NCI-H2196 treated with DMSO at 0.1 percent for 48 hours (cell line): ENCODE data around the gene LYRM2.

ENCODE experiments used
- DNase-seq: peaks from one replicate; lab custom pipeline; 2025; ENCODE audit not compliant: unreplicated experiment; lab: John Stamatoyannopoulos, UW

Gene LYRM2

GRCh38 chr6:89638320-89639195, at the start of gene LYRM2:
TSS of gene LYRM2 (minus strand) at chr6:89638747. CDS start at chr6:89638716, 31 bp downstream.
- peak; percentile 87 for DNase-seq

DNA sequence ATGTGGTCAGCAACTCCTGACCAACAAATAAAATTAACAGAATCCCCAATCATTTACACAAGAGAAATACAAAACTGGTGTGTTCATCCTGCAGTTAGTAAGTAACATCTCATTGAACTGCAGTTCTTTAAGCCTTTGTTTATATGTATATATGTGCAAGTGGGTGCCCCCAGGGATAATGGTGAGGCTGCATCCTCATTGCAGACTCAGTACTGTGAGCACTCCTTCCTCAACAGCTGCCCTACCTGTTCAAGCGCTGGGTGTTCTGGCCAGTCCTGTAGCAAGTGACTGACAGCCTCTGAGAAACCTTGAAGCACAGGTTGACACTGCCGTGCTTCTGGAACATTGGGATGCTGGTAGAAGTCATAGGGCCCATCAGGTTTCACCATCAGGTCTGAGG, 49.8 kb upstream of the LYRM2 start:
- no peak for DNase-seq

- no peak for DNase-seq
Observed at GRCh38 chr6:89685311-89685710, 46.8 kb upstream of the LYRM2 start.

- no peak for DNase-seq
Observed at GRCh38 chr6:89682991-89683390, 44.4 kb upstream of the LYRM2 start.

DNA sequence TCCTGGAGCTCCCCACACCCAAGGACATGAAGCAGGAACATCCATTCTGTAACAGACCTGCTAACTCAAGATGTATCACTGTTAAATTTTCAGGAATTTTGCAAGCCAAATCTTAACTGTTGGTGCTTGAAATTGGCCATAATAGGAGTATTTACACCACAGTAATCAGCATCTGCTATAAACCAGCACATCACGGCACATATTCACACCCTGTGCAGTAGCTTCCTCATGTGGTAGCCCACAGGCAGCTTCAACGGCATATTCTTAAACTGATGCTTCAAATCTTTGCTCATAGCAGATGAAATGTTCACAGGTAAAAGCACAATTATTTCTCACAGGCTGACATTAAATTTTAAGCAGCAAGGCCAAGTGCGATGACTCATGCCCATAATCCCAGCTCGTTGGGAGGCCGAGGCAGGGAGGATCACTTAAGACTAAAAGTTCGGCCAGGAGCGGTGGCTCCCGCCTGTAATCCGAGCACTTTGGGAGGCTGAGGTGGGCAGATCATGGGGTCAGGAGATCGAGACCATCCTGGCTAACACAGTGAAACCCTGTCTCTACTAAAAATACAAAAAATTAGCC, 43.5 kb upstream of the LYRM2 start:
- DNase-seq = no peak

DNA sequence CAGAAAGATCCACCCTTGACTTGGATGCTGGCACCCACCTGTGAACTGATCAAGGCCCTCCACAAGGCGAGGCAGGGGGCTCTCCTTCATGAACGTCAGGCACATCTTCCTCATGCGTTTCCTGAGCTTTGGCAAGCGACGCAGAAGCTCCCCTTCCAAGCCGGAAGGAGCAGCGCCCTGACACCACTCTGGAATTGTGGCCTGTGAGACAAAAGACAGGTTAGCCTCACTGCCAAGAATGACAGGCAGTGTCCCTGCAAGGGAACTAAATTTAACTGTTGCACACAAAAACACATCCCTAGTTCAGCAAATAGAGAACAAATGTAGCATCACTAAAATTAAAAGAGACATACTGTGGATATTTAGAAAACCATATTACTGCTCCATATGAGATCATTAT, 42.0 kb upstream of the LYRM2 start:
- DNase-seq = no peak

DNA sequence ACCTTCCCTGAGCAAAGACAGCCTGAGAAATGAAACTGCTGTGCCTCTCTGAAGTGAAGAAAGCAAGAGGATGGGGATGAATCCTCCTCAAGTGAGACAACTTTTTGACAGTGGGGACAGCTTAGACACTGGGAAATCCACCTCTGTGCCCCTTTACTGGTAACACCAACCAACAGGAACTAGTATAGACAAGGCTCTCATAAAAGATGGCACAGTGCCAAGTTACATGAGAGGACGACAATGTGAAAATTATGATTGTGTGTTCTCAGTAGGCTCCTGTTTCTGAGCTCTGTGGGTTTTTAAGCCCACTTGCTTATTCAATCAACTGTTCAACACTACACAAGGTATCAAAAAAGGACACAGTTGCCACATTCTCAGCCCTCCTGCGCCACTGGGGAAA, 41.6 kb upstream of the LYRM2 start:
- no peak for DNase-seq

DNA sequence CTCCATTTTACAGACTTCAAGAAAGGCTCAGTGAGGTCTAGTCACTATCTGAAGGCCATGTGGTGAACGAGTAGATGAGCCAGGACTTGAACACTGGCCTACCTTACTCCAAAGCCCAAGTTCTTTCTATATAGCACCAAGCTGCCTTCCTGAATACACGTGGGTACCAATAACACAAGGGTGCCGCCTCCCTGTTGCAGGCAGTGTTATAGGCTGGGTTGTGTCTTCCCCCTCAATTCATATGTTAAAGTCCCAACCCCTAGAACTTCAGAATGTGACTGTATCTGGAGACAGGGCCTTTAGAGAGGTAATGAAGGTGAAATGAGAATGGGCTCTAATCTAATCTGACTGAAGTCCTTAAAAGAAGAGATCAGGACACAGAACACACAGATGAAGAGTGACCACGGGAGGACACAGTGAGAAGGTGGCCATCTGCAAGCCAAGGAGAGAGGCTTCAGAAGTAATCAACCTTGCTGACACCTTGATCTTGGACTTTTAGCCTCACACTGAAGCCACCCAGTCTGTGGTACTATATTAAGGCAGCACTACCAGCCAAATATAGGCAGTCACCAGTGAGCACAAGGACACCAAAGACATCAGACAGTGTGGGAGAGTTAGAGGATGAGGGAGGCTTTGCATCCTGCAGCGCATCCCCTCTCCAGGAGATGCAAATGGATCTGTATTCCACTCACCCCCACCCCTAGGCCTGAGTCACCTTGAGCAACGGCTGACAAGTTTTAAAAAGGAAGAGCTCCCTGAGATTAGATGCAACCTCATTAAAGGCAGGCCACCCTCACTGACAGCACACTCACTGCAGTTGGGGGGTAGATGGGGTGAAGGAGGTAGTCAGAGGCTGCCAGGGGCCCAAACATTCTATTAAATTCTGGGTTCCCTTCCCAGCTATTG, 40.9 kb upstream of the LYRM2 start:
- no peak for DNase-seq

GRCh38 chr6:89678531-89678930, 40.0 kb upstream of the LYRM2 start:
- DNase-seq = no peak

DNA sequence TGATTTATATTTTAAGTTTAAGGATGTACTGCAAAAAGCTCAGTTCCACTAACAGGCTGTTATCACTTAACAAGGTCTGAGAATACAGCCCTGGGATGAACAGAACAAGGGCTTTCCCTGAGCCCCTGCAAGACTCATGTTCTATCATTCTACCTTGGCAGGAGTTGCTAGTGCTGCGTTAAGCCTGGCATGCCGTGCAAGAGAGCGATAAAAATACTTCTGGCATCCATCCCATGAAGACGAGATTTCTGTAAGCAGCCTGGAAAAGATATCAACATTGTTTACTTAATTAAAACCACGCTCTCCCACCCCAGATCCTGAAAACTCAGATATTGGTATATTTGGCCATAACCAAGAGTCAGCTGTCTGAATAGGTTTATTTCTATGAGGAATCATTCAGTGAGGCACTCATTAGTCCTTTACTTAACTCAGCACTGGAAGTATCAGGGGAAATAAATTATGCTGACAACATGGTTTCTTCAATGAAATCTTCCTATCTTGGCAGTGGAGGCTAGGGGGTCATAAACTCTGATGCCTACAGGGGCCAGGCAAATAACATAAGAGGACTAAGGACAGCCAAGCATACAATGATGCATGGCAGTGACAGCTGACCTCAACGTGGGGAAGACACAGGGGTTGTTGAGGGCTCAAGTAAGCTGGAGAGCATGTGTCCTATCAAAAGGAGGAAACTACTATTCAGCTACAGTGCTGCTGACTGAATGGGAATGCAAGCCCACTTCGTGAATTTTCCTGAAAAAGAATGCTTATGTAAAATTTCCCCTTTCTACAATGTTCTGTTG, 37.6 kb upstream of the LYRM2 start:
- no peak for DNase-seq

DNA sequence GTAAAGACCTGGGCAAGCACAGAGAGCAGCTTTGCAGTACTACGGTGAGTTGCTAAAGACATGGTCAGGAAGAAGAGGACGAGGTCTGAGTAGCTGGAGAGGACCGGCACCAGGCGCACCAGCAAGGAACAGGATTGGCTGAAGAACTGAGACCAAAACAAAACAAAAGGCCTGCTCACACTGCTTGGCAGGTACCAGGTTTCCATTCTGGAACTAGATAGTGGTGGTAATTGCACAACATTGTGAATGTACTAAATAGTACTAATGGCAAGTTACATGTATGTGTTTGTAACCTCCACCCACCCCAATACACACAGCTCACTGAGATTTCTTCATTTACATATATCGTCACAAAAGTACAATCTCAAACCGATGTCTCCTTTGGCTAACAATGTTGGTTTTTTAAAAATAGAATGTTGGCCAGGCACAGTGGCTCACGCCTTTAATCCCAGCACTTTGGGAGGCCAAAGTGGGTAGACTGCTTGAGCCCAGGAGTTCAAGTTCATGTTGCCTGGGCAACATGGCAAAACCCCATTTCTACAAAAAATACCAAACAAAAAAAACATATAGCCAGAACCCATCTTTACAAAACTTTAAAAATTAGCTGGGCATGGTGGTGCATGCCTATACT, 32.5 kb upstream of the LYRM2 start:
- no peak for DNase-seq

DNA sequence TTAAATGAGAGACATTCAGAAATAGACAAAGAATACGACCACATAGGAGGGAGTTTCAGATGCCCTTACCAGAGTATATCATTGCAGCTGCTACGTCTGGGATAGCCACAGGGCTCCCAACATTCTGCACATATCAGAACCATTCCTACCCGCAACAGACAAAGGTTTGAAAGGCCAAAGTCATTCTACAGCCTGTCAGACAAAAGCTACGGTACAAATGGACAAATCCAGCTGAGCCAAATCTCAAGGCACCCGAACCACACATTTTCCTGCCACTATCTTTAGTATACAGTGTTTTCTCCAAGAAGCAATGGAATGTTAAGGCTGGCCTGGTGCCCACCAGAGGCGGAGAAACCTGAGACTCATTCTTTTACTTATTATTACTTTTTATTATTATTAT, 30.5 kb upstream of the LYRM2 start:
- no peak for DNase-seq

DNA sequence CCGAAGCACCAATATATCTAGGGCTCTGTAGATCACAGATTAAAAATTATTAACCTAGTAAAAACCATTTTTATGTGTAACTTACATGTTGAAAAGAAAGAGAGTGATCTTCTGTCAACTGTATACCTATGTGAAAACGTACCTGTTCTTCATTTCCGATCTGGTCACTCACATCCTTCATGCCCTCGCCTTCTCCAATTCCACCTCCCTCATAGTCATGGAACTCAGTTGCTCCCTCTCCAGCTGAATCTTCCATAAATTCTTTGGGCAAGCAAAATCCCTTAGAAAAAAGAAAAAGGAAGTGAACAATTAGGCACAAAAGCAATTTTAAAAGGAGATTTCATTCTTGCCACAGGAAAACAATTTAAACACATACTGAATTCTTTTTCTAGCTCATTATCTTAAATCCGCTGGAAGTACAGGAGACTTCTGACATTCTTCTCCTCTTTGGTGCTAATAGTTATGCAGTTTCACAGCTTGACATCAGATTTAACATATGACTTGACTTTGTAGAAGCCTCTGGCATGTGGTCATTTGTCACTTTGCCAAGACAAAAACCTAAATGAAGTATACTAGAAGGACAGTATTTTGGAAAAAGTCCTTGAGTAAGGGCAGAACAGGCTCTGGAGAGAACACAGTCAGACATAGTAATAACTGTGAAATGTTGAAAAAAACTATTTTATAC, 29.5 kb upstream of the LYRM2 start:
- no peak for DNase-seq

GRCh38 chr6:89662659-89663223, 24.2 kb upstream of the LYRM2 start:
- no peak for DNase-seq

- DNase-seq = no peak
Observed at GRCh38 chr6:89661559-89661958, 23.0 kb upstream of the LYRM2 start.

- DNase-seq = no peak
Observed at GRCh38 chr6:89660981-89661380, 22.4 kb upstream of the LYRM2 start.

DNA sequence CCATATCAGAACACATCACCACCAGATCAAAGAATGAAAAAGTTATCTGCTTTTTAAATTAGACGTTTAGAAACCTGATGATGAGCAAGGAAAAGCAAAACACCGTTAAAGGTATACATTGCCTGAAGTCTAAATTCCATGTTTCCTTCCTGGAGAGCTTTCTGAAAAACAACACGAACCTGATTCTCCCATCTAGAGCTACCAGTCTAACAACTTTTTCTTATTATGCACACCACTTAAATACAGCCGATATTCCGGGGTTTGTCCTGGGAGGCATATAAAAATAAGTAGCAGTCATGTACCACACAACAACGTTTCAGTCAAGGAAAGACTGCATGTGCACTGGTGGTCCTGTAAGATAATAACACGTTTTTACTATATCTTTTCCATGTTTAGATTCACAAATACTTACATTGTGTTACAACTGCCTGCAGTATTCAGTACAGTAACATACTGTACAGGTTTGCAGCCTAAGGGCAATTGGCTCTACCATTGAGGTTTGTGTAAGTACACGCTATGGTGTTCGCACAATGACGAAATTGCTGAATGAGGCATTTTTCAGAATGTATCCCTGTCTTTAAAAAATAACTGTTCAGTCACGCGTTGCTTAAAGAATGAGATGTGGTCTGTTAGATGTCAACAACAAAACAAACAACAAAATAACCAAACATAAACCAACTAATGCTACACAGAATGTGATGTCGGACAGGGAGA, 19.1 kb upstream of the LYRM2 start:
- DNase-seq = no peak

GRCh38 chr6:89655122-89655521, 16.6 kb upstream of the LYRM2 start:
- DNase-seq = no peak

GRCh38 chr6:89650579-89650978, 12.0 kb upstream of the LYRM2 start:
- DNase-seq = no peak
